Measurements from ENCODE around the gene HDAC9.

DNA sequence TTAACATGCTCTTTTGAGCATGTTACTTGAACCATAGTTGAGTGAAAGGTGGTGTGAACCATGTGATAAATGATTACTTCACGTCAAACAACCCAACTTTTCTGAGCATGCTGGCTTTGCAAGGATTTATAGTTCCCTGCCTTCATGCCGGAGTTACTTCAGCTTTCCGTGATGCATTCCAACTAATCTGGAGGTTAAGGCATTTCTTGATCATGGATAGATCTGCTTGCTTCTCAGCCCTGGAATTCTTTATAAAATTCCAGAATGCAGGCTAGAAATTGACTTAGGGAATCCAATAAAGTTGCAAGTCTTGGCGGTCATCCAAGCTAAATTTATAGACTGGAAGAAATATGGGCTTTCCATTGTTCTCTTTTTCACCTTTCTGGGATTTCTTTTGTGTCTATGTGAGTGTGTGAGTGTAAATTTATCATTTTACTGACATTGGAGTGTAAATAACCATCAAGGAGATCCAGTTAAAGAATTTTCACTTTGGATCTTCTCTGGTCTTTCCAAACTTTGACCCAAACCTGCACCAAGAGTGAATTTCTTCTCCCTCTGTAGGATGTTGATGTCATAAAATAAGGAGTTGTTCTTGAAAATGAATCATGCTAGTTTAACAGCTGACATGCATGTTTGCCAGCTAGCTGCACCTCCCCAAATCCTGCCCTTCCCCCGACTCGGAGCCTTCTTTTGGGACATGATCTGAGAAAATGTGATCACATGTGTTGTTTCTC is 332.9 kb downstream of the HDAC9 start:
- TF ChIP-seq, protein P1, sequence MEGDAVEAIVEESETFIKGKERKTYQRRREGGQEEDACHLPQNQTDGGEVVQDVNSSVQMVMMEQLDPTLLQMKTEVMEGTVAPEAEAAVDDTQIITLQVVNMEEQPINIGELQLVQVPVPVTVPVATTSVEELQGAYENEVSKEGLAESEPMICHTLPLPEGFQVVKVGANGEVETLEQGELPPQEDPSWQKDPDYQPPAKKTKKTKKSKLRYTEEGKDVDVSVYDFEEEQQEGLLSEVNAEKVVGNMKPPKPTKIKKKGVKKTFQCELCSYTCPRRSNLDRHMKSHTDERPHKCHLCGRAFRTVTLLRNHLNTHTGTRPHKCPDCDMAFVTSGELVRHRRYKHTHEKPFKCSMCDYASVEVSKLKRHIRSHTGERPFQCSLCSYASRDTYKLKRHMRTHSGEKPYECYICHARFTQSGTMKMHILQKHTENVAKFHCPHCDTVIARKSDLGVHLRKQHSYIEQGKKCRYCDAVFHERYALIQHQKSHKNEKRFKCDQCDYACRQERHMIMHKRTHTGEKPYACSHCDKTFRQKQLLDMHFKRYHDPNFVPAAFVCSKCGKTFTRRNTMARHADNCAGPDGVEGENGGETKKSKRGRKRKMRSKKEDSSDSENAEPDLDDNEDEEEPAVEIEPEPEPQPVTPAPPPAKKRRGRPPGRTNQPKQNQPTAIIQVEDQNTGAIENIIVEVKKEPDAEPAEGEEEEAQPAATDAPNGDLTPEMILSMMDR (conservative IDR thresholded peaks at IDR 0.05) = no peak
- no peak for TF ChIP-seq ZFX (IDR thresholded peaks at IDR 0.05)
